ENCODE results near the gene ADGRD2.

ADGRD2 gene

DNA sequence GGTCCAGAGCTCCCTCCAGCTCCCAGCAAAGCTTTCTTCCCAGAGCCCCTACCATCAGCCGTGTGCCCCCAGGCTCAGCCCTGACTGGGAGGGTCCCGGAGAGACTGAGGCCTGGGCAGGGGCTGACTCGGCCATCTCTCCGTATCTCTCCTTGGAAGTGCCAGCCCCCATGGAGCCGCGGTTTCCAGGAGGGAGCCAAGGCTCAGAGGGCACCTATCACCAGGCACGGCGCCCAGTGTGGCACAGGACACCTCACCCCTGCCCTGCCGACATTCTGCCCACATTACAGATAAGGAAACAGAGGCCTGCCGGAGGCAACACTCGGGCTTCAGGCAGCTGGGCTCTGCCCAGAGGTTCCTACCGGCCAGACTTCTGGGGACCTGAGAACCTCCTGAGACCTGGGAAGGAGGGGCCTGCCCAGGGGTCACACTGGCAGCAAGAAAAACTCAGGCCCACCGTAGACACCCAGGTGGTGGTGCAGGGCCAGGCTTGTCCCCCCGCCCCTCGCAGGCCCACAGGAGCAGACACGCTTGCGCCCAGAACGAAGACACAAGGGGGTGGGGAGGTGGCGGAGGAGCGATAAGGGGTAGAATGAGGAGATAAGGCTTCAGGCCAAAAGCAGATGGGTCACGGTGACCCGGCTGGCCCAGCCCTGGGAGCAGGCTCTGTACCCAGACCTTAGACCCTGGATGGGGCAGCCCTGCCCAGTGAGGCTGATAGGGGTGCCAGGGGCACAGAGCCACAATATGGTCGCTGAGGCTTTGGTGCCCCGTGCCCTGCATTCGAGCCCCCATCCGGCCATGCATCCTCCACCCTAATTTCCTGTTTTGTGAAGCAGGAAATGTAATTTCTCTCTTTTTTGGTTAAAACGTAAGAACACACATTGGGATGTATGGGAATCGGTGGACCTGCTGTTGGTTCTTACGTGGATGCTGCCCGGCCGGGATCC is 45.1 kb downstream of the ADGRD2 start:
- in situ Hi-C loops (cut with MboI; ENCODE audit: low sequenced_read_pairs), result no loop called here

DNA sequence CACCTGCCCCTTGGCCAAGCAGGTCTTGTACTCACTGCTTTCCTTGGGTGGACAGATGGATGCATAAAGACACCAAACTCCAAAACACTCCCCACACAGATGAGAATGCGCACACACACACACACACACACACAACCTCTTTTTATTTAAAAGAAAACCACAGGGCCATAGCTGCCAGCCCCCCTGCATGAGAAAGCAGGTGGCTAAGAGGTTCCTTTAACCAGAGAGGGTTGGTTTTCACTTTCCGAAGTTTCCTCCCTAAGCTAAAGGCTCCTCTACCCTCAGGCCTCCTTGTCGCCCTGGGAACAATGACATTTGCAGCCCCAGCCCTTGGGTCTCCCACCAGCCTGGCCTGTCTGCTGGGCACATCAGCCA is 45.8 kb downstream of the ADGRD2 start:
- in situ Hi-C loops (cut with MboI; ENCODE audit: low sequenced_read_pairs), result no loop called here

DNA sequence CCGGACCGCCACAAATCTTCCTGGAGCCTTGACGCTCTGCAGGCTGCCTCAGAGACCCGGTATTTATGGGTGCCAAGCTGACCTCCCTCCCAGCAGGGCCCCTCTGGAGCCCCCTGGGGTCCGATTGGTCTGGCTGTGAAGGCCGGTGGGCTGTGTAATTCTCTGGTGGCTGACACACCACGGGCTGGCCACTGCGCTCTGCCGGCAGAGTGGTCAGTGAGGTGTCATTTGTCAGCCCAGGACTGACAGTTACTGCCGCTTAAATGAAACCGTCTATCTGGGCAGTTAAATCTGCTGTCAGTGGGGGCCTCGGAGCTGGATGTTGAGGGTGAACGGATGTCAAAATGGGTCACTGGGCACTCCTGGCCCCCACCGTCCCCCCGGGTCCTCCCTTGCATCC is 46.2 kb downstream of the ADGRD2 start:
- in situ Hi-C loops (cut with MboI; ENCODE audit: low sequenced_read_pairs), result no loop called here

DNA sequence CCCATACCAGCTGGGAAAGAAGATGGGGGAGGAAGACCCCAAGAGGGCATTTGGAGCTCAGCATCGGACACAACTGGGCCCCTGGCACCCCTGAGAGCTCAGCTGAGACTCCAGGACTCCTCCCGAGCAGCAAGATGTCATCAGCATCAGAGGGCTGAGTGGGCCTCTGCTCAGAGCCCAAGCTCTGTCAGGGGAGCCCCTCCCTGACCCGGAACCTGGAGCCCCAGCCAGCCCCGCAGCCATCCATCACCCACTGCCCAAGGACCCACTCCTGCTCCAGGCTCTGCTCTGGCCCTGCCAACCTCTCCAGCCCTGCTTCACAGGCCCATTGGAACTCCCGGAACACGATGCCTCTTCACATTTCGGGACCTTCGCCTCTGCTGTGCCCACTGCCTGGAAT is 47.2 kb downstream of the ADGRD2 start:
- in situ Hi-C loops (cut with MboI; ENCODE audit: low sequenced_read_pairs), result no loop called here

DNA sequence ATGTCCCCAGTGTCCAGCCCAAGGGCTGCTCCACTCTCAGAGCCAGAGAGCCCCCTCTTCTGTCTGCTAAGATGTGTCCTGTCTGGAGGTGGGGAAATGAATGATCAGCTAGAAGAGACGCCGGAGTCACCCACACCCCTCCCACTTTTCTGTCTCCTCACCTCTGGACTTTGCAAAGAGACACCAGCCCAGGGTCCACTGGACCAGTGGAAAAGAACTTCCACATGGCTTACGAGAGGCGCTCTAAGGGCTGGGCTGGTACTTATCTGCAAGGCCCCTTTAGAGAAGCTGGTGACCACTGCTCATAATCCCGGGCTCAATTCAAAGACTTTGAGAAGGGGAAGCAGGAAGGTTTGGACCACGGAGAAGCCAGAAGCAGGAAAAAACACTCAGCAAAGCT is 47.8 kb downstream of the ADGRD2 start:
- in situ Hi-C loops (cut with MboI; ENCODE audit: low sequenced_read_pairs), result no loop called here

DNA sequence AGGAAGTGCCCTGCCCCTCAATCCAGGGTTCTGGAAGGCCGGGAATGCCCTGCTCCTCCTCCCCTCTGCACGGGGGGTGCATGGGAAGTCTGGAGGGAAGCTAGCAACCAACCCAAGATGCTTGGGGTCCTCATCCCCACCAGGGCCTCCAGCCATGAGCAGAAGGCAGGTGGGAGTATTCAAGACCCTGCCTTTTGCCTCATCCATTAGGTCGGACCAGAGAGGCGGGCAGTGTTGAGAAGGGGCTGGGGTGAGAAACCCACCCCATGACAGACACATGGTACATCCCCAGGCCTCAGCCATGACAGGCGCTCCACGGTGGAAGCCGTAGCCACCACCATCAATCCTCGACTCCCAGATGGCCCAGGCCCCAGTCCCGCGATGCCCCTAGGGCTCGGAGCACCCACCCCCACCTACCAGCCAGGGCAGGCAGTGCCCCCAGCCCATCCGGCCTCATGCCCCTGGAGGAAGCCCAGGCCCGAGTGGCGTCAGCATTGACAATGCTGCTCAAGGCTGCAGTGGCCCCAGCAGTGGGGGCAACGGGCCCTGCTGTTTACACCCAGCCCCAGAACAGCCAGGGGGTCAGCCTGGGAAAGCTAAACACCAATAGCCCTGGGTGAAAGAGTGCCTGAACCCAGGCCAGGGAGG is 48.4 kb downstream of the ADGRD2 start:
- in situ Hi-C loops (cut with MboI; ENCODE audit: low sequenced_read_pairs), result no loop called here

DNA sequence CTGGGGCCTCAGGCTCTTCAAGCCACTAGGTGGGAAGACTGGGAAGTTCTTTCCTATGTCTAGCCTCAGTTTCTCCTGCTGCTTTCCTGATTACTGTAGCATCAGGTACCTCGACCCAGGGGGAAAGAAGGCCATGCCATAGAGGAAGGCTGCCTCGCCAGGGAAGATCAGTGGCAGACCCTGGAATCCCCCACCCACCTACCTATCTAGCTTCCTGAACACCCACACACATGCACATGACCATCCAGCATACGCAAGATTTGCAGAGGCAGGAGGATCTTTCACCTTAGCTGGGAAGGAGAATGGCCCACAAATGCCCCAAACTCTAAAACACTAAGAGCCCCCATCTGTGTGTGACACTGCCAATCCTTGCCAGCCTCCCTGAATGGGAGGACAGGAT is 49.0 kb downstream of the ADGRD2 start:
- in situ Hi-C loops (cut with MboI; ENCODE audit: low sequenced_read_pairs), result no loop called here

DNA sequence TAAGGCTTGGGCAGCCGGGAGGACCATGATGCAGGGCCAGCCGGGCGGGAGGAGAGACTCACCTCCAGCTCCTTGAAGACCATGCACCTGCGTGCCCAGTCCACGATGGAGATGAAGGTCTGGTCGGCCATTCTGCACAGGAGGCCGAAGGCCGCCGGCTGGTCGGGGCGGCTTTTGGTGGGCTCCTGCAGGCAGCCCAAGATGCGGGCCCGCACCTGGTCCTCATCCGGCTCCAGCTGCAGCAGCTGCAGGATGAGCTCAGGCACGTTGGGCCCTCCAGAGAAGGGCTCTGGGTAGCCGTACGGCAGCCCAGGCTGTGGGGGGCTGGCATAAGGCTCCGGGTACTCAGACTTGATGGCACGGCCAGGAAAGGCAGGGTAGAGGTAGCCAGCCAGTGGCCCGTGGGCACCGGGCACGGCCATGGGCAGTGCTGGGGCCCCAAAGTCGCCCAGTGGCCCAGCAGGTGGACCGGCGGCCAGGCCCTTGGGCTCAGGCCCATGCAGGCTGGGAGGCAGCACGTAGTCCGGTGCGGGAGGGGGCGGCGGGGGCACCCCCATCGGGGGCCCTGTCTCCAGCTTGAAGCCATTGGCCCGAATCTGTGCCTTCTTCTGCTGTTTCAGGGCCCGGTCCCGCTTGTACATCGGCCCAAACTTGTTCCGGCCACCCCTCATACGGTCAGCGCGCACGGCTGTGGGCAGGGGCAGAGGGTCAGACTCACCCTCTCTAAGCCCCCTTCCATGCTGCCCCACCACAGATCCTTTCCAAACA is 50.0 kb downstream of the ADGRD2 start:
- in situ Hi-C loops (cut with MboI; ENCODE audit: low sequenced_read_pairs), result no loop called here

DNA sequence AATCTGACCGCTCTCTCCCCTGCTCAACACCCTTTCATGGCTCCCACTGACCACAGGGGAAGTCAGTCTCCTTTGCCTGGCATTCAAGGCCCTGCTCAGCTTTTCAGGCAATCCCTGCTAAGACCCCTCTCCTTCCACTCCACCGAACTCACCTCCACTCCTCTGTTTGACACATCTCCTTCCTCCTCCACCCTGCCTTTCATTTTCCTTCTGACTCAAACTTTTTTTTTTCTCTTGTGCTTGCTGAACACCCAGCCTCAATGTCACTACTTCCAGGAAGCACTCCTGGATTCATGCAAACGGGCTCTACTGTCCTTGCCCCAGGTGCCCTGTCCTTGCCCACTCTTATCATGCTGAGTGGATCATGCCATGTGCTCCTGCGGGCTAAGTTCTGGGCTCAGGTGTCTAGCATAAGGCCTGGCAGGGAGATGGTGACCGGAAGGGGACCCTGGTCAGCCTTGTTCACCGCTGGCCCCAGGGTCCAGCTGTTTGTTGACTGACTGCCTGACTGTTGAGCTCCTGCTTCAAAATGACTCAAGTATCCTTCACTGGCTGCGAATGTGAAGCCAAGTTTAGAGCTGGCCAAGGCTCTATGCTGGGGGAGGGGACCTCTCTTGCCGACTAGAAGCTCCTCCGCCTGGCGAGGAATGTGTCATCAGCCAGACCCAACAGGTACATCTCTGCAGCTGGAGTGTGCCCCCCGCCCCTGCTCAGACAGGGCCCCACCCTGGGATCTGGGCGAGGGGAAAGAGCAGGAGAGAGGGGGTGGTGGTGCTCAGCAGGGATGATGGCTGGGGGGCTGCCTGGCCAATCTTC is 50.8 kb downstream of the ADGRD2 start:
- in situ Hi-C loops (cut with MboI; ENCODE audit: low sequenced_read_pairs), result no loop called here

DNA sequence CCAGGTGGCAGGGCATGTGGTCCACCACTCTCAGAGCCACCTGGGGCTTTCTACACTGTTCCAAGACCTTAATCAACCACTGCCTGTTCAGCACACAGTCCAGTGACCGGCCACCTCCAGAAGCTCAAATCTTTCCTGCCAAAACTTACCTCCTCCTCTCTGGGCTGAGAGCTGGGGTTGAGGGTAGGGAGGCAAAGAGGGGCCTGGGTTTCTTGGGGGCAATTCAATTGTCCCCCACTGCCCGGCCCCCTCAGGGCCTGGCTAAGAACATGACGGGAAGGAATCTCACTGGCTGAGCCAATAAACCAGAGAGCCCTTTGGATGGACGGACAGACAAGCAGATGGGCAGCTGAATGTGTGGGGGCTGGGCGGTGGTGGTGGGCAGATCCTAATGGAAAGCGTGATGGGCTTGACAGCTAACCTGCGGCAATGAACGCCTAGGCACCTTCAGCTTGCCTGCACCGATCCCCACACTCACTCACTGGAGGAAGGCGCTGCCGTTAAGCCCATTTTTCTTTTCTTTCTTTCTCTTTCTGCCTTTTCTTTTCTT is 51.6 kb downstream of the ADGRD2 start:
- in situ Hi-C loops (cut with MboI; ENCODE audit: low sequenced_read_pairs), result no loop called here

DNA sequence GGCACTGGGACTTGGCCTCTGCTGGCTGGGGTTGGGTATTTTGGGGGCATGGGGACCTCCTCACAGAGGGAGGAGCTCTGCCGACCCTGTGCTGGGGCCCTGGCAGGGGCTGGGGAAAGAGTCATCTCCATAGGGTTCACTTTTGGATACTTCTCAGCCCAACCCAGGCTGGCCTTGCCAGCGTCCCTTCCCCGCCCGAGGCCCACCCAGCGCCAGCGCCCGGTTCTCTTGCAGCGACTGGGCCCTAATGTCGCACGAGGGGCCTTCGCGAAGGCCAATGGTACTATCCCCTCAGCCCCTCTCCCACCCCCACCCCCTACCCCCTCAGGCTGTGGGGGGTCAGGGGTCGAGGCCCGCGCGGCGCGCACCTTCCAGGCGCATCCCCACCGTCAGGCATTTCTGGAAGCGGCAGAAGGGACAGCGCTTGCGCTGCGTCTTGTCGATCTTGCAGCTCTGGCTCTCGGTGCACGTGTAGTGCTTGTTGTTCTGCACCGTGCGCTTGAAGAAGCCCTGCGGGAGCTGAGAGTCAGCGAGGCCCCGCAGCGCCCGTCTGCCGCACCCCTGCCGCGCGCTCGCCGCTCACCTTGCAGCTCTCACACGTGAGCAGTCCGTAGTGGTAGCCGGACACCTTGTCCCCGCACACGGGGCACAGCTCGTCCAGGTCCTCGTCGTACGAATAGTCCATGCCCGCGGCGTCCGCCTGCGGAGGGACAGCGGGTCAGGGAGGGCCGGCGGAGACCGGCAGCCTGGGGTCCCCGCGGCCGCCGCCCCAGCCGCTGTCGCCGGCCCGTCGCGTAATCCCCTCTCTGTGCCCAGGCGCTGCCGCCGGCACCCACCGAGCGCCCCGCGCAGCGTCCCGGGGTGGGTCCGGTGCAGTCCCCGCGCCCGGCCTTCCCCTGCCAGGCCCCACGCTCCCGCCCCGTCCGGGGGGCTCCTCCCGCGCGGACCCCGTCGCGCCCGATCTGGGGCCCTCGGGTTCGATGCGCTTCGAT is 52.8 kb downstream of the ADGRD2 start:
- in situ Hi-C loops (cut with MboI; ENCODE audit: low sequenced_read_pairs), result no loop called here

DNA sequence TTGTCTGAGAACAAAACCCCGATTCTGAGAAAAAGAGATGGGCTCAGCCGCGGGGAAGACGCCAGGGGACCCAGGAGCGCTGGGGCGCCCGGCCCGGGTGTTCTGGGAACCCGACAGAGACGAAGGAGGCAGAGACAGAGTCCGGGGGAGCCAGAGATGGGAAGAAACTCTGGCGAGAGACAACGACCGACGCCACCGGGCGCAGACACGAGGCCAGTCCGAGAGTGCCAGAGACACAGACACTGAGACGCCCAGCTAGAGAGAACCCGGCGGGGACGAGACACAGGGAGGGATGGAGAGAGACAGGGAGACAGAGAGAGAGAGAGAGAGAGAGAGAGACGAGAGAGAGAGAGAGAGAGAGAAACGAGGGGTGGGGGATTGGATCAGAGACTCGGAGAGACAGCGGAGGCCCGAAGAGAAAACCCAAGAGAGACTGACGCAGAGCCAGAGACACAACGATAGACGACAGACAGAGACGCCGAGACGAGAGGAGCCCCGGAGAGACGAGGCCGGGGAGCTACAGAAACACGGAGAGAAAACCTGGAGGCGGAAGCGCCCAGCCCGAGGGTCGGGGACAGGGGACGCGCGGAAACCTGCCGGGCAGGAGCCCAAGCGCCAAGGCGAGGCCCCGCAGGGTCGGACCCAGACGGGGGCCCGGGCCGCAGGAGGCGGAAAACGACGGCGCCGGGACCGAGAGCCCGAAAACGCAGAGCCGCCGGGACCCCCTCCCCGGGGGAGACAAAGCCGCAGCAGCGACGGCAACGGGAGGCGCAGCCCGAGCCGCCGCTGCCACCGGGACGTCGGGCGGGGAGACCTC is 53.7 kb downstream of the ADGRD2 start:
- in situ Hi-C loops (cut with MboI; ENCODE audit: low sequenced_read_pairs), result no loop called here

DNA sequence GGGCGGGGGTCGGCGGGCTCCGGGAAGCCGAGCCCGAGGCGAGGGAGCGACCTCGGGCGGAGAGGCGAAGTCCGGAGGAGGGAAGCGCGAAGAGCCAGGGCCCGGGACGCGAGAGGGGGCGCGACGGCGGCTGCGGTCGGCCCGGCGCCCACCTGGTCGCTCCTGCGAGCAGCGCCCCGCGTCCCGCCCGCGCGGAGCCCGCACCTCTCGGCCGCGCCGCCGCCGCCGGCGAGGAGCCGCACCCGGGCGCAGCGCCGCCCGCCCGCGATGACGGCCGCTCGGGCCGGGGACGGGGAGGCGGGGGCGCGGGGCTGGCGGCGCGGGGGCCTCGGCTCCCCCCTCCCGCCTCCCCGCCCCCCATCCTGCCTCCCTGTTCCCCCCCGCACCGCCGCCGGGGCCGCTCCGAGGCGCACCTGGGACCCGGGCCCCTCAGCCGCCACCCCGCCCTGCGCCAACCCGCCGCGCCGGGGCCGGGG is 54.3 kb downstream of the ADGRD2 start:
- in situ Hi-C loops (cut with MboI; ENCODE audit: low sequenced_read_pairs), result no loop called here

DNA sequence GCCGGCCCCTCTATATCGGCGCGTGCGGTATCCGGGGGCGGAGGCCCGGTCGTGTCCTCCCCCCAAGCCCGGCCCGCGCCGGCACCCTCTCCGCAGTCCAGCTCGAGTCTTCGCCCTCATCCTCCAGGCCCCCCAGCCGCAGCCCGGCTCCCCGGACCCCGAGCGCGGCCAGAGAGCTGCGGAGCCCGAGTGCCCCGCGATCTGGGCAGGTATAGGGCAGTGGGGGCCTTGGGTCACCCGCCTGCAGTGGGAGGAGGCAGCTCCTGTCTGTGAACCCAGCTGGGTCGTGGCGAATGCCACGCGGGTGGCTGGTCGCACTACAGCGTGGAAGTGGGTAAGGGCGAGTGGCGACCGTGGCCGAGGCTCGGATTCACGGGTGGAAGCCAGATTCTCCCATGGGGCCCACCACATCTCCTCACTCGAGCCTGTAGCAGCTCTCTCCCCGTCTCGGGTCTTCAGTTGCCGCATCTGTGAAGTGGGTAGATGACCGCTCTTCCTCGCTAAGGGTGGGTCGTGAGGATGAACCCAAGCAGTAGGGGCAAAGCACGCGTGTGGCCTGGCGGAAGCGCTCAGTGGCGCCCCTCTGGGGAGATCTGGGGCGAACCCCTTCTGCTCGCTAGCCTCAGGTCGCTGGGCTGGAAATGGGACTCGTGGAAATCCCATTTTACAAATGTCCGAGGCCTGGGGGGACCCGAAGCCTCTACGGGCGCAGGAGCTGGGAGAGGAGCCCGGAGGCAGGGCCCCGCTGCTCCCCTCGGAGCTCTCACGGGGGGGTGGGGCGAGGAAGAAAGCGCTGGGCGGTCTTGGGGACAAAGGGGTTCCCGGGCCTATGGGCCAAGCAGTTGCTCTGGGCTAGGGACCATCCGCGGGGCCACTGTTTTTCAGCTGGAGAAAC is 55.0 kb downstream of the ADGRD2 start:
- in situ Hi-C loops (cut with MboI; ENCODE audit: low sequenced_read_pairs), result no loop called here

DNA sequence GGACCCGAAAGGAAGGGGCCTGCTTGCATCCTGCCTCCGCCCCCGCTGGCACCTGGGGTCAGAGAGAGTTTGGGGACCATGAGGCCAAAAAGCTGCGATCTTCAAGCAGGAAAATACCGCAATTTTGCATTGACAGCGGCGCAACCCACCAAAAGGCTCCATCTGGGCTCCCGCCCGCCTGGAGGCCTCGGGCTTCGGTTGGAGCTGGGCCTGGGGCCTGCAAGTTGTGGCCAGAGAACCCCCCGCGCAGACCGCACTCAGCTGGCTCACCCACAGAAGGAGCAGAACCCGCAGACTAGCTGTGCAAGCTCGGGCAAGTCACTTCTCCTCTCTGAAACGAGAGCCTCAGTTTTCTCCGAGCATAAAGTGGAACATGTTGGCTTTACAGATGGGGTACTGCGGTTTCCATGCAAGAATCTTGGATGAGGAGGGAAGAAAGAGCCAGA is 55.7 kb downstream of the ADGRD2 start:
- in situ Hi-C loops (cut with MboI; ENCODE audit: low sequenced_read_pairs), result no loop called here

DNA sequence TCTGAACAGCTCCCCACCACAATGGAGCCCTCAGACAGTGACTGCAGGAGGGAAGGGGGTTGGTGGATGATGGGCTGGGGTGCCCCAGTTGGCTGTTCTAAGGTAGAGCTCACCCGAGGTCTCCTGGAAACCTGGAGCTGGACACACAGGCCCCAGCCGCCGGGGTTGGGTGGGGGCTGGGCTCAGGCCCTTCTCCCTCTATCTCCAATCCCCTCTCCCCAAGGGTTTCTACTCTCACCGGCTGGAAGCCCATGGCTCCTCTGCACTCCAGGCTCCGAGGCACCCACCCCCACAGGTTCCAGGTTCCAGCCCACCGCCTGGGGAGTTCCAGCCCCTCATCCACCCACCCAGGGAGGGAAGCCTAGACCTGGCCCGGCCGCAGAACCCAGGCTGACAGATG is 56.2 kb downstream of the ADGRD2 start:
- in situ Hi-C loops (cut with MboI; ENCODE audit: low sequenced_read_pairs), result no loop called here

Data from hTERT RPE-1 (cell line).